H1 (cell line): ENCODE measurements around the gene EDA. TPM values are rescaled to one million over a fixed set of nuclear protein-coding genes. Genes with fewer than 3 reads are reported as not detected.

Experiments
- CTCF ChIA-PET: fragments of 300-600 bp; sonication (Branson Sonifier 250); formaldehyde crosslinking; loops from one replicate; lab custom pipeline; 2021; ENCODE audit not compliant: partially characterized antibody; lab: Charles Lee
- POLR2A ChIA-PET: fragments of 300-600 bp; sonication (Branson Sonifier 250); formaldehyde crosslinking; loops from one replicate; lab custom pipeline; 2021; ENCODE audit warnings: inconsistent platforms; ENCODE audit not compliant: partially characterized antibody; lab: Charles Lee
- DNase-seq, 2 experiments: peaks; one replicate each; pipeline versions ENCODE4 v3.0.0 to v3.0.0-alpha.2; 2010 to 2022; ENCODE audit warnings: low spot score in 2 of 2, low read depth in 1 of 2, mixed read lengths in 1 of 2
- FAIRE-seq: peaks from 2 replicates; lab custom pipeline; 2011; peaks lifted over from hg19 to GRCh38; lab: Jason Lieb, UNC
- H2AFZ ChIP-seq: 2 replicates; pipeline ENCODE4 v1.8.1; 2012; ENCODE audit warnings: low read length, inconsistent platforms
- H2AK5ac ChIP-seq: 2 replicates; pipeline ENCODE4 v1.6.1; 2013; ENCODE audit warnings: low read depth, low read length
- H2BK120ac ChIP-seq: replicated peaks from 2 replicates; pipeline ENCODE3; 2013; ENCODE audit warnings: low read depth, low read length, inconsistent platforms
- H2BK12ac ChIP-seq: 2 replicates; pipeline ENCODE4 v1.6.1; 2013; ENCODE audit warnings: low read depth, low read length
- H2BK15ac ChIP-seq: 2 replicates; pipeline ENCODE4 v1.6.1; 2013; ENCODE audit warnings: low read length
- H2BK20ac ChIP-seq: 2 replicates; pipeline ENCODE4 v1.6.1; 2013; ENCODE audit warnings: low read length
- H2BK5ac ChIP-seq: 2 replicates; pipeline ENCODE4 v1.6.1; 2013; ENCODE audit warnings: low read depth, low read length
- H3K14ac ChIP-seq: 2 replicates; pipeline ENCODE4 v1.6.1; 2013; ENCODE audit warnings: inconsistent platforms; ENCODE audit not compliant: insufficient read length
- H3K18ac ChIP-seq: 2 replicates; pipeline ENCODE4 v1.6.1; 2013; ENCODE audit warnings: low read length; ENCODE audit errors: extremely low read depth
- H3K23ac ChIP-seq: 2 replicates; pipeline ENCODE4 v1.6.1; 2013; ENCODE audit warnings: inconsistent platforms; ENCODE audit not compliant: insufficient read length
- H3K23me2 ChIP-seq: 2 replicates; pipeline ENCODE4 v1.6.1; 2013; ENCODE audit warnings: low read depth, low read length
- H3K27ac ChIP-seq: 2 replicates; pipeline ENCODE4 v1.6.1; 2011; ENCODE audit warnings: low read depth, low read length, inconsistent platforms
- H3K27me3 ChIP-seq, 4 experiments: replicated peaks in 1 of 4; 1 replicate in 1 of 4; 2 replicates in 3 of 4; pipeline versions ENCODE4 v1.6.1 to v1.8.1; 2011 to 2013; ENCODE audit warnings: low read length in 3 of 4, mild to moderate bottlenecking in 3 of 4, inconsistent platforms in 2 of 4, mixed read lengths in 2 of 4, moderate library complexity in 1 of 4; ENCODE audit not compliant: control insufficient read depth in 3 of 4, insufficient read depth in 3 of 4; ENCODE audit errors: extremely low read depth in 1 of 4
- H3K36me3 ChIP-seq, 4 experiments: 2 replicates each; pipeline versions ENCODE4 v1.6.1 to v1.8.1; 2011 to 2013; ENCODE audit warnings: mild to moderate bottlenecking in 4 of 4, low read length in 3 of 4, moderate library complexity in 2 of 4, control low read depth in 1 of 4, inconsistent platforms in 1 of 4; ENCODE audit not compliant: insufficient read depth in 4 of 4, control insufficient read depth in 2 of 4
- H3K4ac ChIP-seq: replicated peaks from 2 replicates; pipeline ENCODE3; 2013; ENCODE audit warnings: low read length, low read depth, mixed read lengths, inconsistent platforms; ENCODE audit not compliant: insufficient read length
- H3K4me1 ChIP-seq, 4 experiments: replicated peaks in 1 of 4; 1 replicate in 1 of 4; 2 replicates in 3 of 4; pipeline versions ENCODE4 v1.6.1 to v1.8.1; 2011 to 2013; ENCODE audit warnings: low read length in 3 of 4, inconsistent platforms in 2 of 4, mixed read lengths in 1 of 4; ENCODE audit not compliant: insufficient read depth in 4 of 4, control insufficient read depth in 3 of 4
- H3K4me2 ChIP-seq, 2 experiments: 2 replicates each; pipeline versions ENCODE4 v1.6.1 to v1.8.1; 2011 to 2013; ENCODE audit warnings: low read depth in 2 of 2, low read length in 2 of 2, control low read depth in 1 of 2, inconsistent platforms in 1 of 2, mild to moderate bottlenecking in 1 of 2; ENCODE audit not compliant: insufficient read depth in 1 of 2
- H3K4me3 ChIP-seq, 4 experiments: fragments of 200-600, 300-600 bp in 1 of 4; sonication (generic), shearing (Covaris generic), sonication (Bioruptor Twin) in 1 of 4; 2 replicates each; pipeline versions ENCODE4 v1.5.1 to v1.8.1; 2011 to 2016; ENCODE audit warnings: low read length in 4 of 4, low read depth in 3 of 4, control low read depth in 2 of 4, inconsistent platforms in 2 of 4, mild to moderate bottlenecking in 2 of 4, mixed read lengths in 1 of 4, moderate library complexity in 1 of 4; ENCODE audit not compliant: insufficient read depth in 2 of 4; ENCODE audit errors: extremely low read depth in 1 of 4
- H3K56ac ChIP-seq: replicated peaks from 2 replicates; pipeline ENCODE3; 2013; ENCODE audit warnings: low read depth, mild to moderate bottlenecking, mixed read lengths, low read length, inconsistent platforms; ENCODE audit not compliant: insufficient read length
- H3K79me1 ChIP-seq: 2 replicates; pipeline ENCODE4 v1.6.1; 2013; ENCODE audit warnings: low read depth, low read length, control low read depth
- H3K79me2 ChIP-seq, 2 experiments: 2 replicates each; pipeline versions ENCODE4 v1.6.1 to v1.8.1; 2012 to 2013; ENCODE audit warnings: low read length in 2 of 2, mild to moderate bottlenecking in 2 of 2, inconsistent platforms in 1 of 2; ENCODE audit not compliant: insufficient read depth in 2 of 2, control insufficient read depth in 1 of 2
- H3K9ac ChIP-seq, 4 experiments: replicated peaks in 1 of 4; 1 replicate in 1 of 4; 2 replicates in 3 of 4; pipeline versions ENCODE4 v1.6.1 to v1.8.1; 2011 to 2013; ENCODE audit warnings: low read depth in 3 of 4, low read length in 3 of 4, control low read depth in 2 of 4, mild to moderate bottlenecking in 2 of 4, moderate library complexity in 2 of 4, inconsistent platforms in 1 of 4; ENCODE audit errors: extremely low read depth in 1 of 4
- H3K9me3 ChIP-seq, 2 experiments: 2 replicates each; pipeline versions ENCODE4 v1.6.1 to v1.8.1; 2012 to 2013; ENCODE audit warnings: mild to moderate bottlenecking in 2 of 2, moderate library complexity in 2 of 2, control low read depth in 1 of 2, inconsistent platforms in 1 of 2, low read depth in 1 of 2, low read length in 1 of 2, mixed read lengths in 1 of 2; ENCODE audit not compliant: insufficient read depth in 2 of 2
- H4K20me1 ChIP-seq, 2 experiments: replicated peaks in 1 of 2; 2 replicates each; pipeline versions ENCODE3 to v1.8.1; 2011 to 2013; ENCODE audit warnings: inconsistent platforms in 2 of 2, low read length in 2 of 2, mild to moderate bottlenecking in 1 of 2; ENCODE audit not compliant: insufficient read depth in 2 of 2, control insufficient read depth in 1 of 2
- H4K5ac ChIP-seq: 2 replicates; pipeline ENCODE4 v1.6.1; 2013; ENCODE audit warnings: low read length, low read depth, mixed read lengths, inconsistent platforms; ENCODE audit not compliant: insufficient read length
- H4K8ac ChIP-seq: 2 replicates; pipeline ENCODE4 v1.8.0; 2013; ENCODE audit warnings: mild to moderate bottlenecking, moderate library complexity, low read length, inconsistent platforms; ENCODE audit not compliant: insufficient read depth; ENCODE audit errors: extremely low read depth
- H4K91ac ChIP-seq: replicated peaks from 2 replicates; pipeline ENCODE3; 2013; ENCODE audit warnings: low read length, mixed read lengths, inconsistent platforms; ENCODE audit not compliant: insufficient read length
- WGBS, 2 experiments: shearing (Covaris generic) in 1 of 2; methylation state at CpG; one replicate each; pipeline versions ENCODE4 v1.1.6 to v1.1.7; 2013 to 2015; ENCODE audit warnings: low lambda C conversion rate in 2 of 2, mixed read lengths in 2 of 2, inconsistent platforms in 1 of 2, low coverage in 1 of 2, missing lambda C conversion rate in 1 of 2; ENCODE audit not compliant: insufficient replicate concordance in 2 of 2, insufficient coverage in 1 of 2, insufficient read length in 1 of 2; ENCODE audit errors: extremely low coverage in 1 of 2, missing lambda C conversion rate in 1 of 2; 5-methylcytosine and 5-hydroxymethylcytosine counted together
- polyA plus RNA-seq, 7 experiments: library from polyadenylated mRNA; depleted of rRNA in 3 of 7; stranded (reverse) in 5 of 7; unstranded in 2 of 7; fragments of >200 nt in 5 of 7; fragments of 200-250 nt in 2 of 7; gene quantifications; 1 replicate in 5 of 7; 2 replicates in 1 of 7; 4 replicates in 1 of 7; pipeline versions ENCODE4 v1.2.1 to v1.2.3, GENCODE V29; 2011 to 2013; ENCODE audit warnings: missing spikeins in 2 of 7, mixed read lengths in 2 of 7
- total RNA-seq: library from RNA; stranded (reverse); fragmentation: NEBNext Ultra II Directional; extraction: Animal tissue kit (Norgen Biotek cat#: 25700); gene quantifications from 2 replicates; pipeline ENCODE4 v1.2.1, GENCODE V29; 2021

The EDA gene
- total and polyA plus RNA-seq, 2 of the 8 experiments (the other 6 are each of a cell fraction or from before 2014, with no cell fraction given), result 7.5 to 10.5 TPM

GRCh38 chrX:70062961-70063550, 447.1 kb downstream of the EDA start:
- Histone ChIP-seq H2BK15ac (no peak overlapping the region), H3K23me2 (no peaks in the 10 kb centered on the region), H3K14ac (no peak overlapping the region), H3K36me3 (no peaks in the 10 kb centered on the region), H2BK5ac (no peak overlapping the region), H3K79me1 (no peaks in the 10 kb centered on the region), H3K4me3 (no peak overlapping the region), H2BK20ac (no peak overlapping the region), H3K9me3 (no peaks in the 10 kb centered on the region; a peak in 1 of 4 replicates), H3K4ac (no peak overlapping the region), H3K27me3 (no peaks in the 10 kb centered on the region; a peak in 1 of 7 replicates), H2BK12ac (no peak overlapping the region), H3K9ac (no peak overlapping the region), H3K23ac (no peak overlapping the region), H4K8ac (no peak overlapping the region), H2AK5ac (no peak overlapping the region), H4K5ac (no peak overlapping the region), H3K79me2 (no peaks in the 10 kb centered on the region), H3K4me2 (no peak overlapping the region), H3K18ac (no peak overlapping the region), H4K20me1 (no peaks in the 10 kb centered on the region), H2BK120ac (no peak overlapping the region), H3K56ac (no peak overlapping the region), H4K91ac (no peak overlapping the region), H2AFZ (no peak overlapping the region), H3K27ac (no peak overlapping the region), H3K4me1 (peaks cover 0 to 3% (median 0%) of the 10 kb centered on the region in 4 experiments; a peak in 1 of 7 replicates)
- WGBS, 2 experiments, result 97% methylated on average over 23 of the region's 52 CpGs; no CpG with 5 or more reads in 1 of the 2 experiments
- POLR2A ChIA-PET, result no interaction called here
- FAIRE-seq (no peak), DNase-seq (no peak)
- CTCF ChIA-PET, result interaction anchor here (0.8 kb wide), 2 partner anchors 28 to 34 kb away, joined by 3 read pairs; no protein-coding TSS in a partner anchor
